GM23338 (cell line): ENCODE data around the gene HDAC5.
A peak's percentile ranks its signal among the peaks of the same experiment; 100 is the strongest.

Source experiments
- EZH2 ChIP-seq: fragments of 200-600 bp; sonication (generic); IDR thresholded peaks from one replicate; pipeline ENCODE4 v1.8.0; 2017; ENCODE audit warnings: antibody characterized with exemption, mild to moderate bottlenecking, low read depth; ENCODE audit not compliant: unreplicated experiment
- POLR2AphosphoS5 ChIP-seq: IDR thresholded peaks from 2 replicates; pipeline ENCODE4 v1.6.1; 2016; ENCODE audit warnings: antibody characterized with exemption, low read depth
- TF ChIP-seq, protein P1 (sequence below), 2 experiments: fragments of 200-600 bp in 1 of 2; sonication (generic) in 1 of 2; conservative IDR thresholded peaks; 2 replicates each; pipeline versions ENCODE4 v1.5.1 to v1.6.1; 2016 to 2017; ENCODE audit warnings: antibody characterized with exemption in 2 of 2, low read depth in 2 of 2, mild to moderate bottlenecking in 2 of 2, moderate library complexity in 1 of 2

DNA sequence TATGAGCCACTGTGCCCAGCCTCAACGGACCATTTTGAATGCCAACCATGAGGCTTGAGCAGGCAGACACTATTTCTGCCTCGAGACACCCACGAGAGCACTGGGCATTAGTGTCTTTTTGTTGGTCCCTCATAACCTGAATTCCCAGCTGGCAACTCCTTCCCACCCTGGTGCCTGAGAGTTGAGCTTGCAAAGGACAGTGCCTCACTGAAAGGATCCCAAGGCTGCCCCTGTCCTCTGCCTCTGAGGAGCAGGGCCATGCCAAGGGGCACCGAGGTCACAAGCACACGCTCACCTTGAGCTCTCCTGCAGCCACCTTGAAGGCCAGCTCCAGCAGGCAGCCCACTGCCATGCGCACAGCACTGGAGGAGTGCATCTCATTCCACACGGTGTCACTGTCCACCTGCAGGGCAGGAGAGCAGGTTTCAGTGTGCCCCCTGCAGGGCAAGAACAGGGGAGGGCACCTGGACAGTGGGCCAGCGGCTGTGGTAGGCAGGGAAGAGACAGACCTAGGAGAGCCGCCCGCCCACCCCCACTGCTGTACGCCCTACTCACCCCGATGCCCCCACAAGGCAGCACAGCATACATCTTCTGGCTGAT is 40.1 kb downstream of the HDAC5 start:
- TF ChIP-seq, protein P1, sequence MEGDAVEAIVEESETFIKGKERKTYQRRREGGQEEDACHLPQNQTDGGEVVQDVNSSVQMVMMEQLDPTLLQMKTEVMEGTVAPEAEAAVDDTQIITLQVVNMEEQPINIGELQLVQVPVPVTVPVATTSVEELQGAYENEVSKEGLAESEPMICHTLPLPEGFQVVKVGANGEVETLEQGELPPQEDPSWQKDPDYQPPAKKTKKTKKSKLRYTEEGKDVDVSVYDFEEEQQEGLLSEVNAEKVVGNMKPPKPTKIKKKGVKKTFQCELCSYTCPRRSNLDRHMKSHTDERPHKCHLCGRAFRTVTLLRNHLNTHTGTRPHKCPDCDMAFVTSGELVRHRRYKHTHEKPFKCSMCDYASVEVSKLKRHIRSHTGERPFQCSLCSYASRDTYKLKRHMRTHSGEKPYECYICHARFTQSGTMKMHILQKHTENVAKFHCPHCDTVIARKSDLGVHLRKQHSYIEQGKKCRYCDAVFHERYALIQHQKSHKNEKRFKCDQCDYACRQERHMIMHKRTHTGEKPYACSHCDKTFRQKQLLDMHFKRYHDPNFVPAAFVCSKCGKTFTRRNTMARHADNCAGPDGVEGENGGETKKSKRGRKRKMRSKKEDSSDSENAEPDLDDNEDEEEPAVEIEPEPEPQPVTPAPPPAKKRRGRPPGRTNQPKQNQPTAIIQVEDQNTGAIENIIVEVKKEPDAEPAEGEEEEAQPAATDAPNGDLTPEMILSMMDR (conservative IDR thresholded peaks at IDR 0.05; ENCODE audit: low read depth in 2 of 2), result peak in 1 of 2 experiments; percentile 76; a peak in 3 of 4 replicates
- TF ChIP-seq EZH2, result no peak
- TF ChIP-seq POLR2AphosphoS5, result no peak
